ENCODE data around the gene HDAC9. TPM values are rescaled to one million over a fixed set of nuclear protein-coding genes. Genes with fewer than 3 reads are reported as not detected.

The HDAC9 gene
- total RNA-seq, 1 donor from 2014 or later, result 52.7 TPM

Small RNA genes lying within 50 kb of the gene (small RNA-seq; reads per million reads assigned to genes)
- gene RN7SKP266, result not detected

Measured in skeletal muscle tissue (tissue), 2 donors.